ENCODE results near the gene EXOC3L2. TPM values are rescaled to one million over a fixed set of nuclear protein-coding genes. Genes with fewer than 3 reads are reported as not detected.

Gene EXOC3L2
- total and polyA plus RNA-seq, 4 donors = 0.50 to 13.9 (median 5.7) TPM

- H3K36me3 ChIP-seq (ENCODE audit: control insufficient read depth in 1 of 2, insufficient read depth in 2 of 2, low read length in 1 of 2) = no peaks in the 10 kb centered on the region
- H3K27ac ChIP-seq (ENCODE audit: low read depth in 1 of 2, low read length in 2 of 2) = no peak overlapping the region
- peak in 1 of 2 donors; percentile 64 for DNase-seq
- no peaks in the 10 kb centered on the region for H3K4me1 ChIP-seq (ENCODE audit: control insufficient read depth in 1 of 2, insufficient read depth in 2 of 2, low read length in 2 of 2)
- WGBS, 2 donors = 1% methylated on average over 33 to 57 of the region's 57 CpGs
- intact Hi-C loops (cut with DNase I) = loop anchor here in 1 of 2 donors (5.0 kb wide), 2 partner anchors 74 to 86 kb away; partner anchors contain the start of genes BLOC1S3 and TRAPPC6A
- H3K9me3 ChIP-seq (ENCODE audit: control insufficient read depth, low read length) = no peaks in the 10 kb centered on the region
- peak; percentile 5 for ATAC-seq (ENCODE audit: low FRiP score)
- no peaks in the 10 kb centered on the region for H3K27me3 ChIP-seq (ENCODE audit: control insufficient read depth in 1 of 2, insufficient read depth in 2 of 2, low read length in 1 of 2)
- H3K4me3 ChIP-seq (ENCODE audit: low read length in 2 of 2) = peak overlapping the region; percentile 83 to 97
These were observed 6.5 kb upstream of the EXOC3L2 start for GRCh38 chr19:45251452-45252354.

- intact Hi-C loops (cut with DNase I) = loop anchor here in 1 of 2 donors (5.0 kb wide), 2 partner anchors 74 to 86 kb away; partner anchors contain the start of genes BLOC1S3 and TRAPPC6A
- DNase-seq = peak; percentile 67 to 85
These were observed 5.7 kb upstream of the EXOC3L2 start, which contains the start of gene MARK4 for GRCh38 chr19:45250832-45251451. Gene MARK4 (plus strand): TSS chr19:45251271. CDS start chr19:45251589, 318 bp downstream.

DNA sequence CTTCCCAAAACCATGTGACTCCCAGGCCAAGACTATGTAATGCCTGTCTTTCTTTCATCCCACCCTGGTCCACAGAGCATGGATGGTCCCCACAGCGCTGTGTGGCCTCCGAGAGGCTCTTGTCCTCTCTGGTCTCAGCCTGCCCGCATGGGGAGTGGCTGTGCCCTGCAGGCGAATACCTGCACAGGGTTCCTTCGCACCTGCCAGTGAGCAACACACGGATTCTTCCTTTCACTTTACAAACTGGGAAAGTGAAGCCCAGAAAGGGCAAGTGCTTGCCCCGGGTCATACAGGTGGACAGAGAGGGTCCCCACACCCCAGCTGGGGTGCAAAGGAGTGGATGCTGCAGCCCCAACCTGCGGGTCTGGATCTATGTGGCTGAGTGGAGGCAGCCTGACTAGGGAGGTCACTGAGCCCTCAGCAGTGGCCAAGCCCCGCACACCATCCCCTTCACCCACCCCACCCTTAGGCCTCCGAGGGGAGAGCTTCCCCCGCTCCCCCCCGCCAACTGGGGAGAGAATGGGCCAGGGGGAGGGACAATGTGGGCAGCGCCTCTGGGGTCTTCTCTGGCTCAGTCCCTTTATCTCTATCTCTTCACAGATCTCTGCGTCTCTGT lies 5.1 kb upstream of the EXOC3L2 start:
- peak; percentile 47 for ATAC-seq (ENCODE audit: low FRiP score)
- intact Hi-C loops (cut with DNase I) = loop anchor here in 1 of 2 donors (5.0 kb wide), 2 partner anchors 73 to 87 kb away; partner anchors contain the start of genes BLOC1S3 and TRAPPC6A
- Histone ChIP-seq H3K9me3 (ENCODE audit: control insufficient read depth, low read length) (no peaks in the 10 kb centered on the region), H3K4me3 (ENCODE audit: low read length in 2 of 2) (peak overlapping the region; percentile 83 to 97), H3K27me3 (ENCODE audit: control insufficient read depth in 1 of 2, insufficient read depth in 2 of 2, low read length in 1 of 2) (no peaks in the 10 kb centered on the region), H3K27ac (ENCODE audit: low read depth in 1 of 2, low read length in 2 of 2) (no peak overlapping the region), H3K36me3 (ENCODE audit: control insufficient read depth in 1 of 2, insufficient read depth in 2 of 2, low read length in 1 of 2) (no peaks in the 10 kb centered on the region), H3K4me1 (ENCODE audit: control insufficient read depth in 1 of 2, insufficient read depth in 2 of 2, low read length in 2 of 2) (no peaks in the 10 kb centered on the region)
- DNase-seq = no peak
- WGBS, 2 donors = 34 to 42% methylated on average over 12 to 14 of the region's 14 CpGs

More at GRCh38 chr19:45250832-45251451, 5.7 kb upstream of the EXOC3L2 start, which contains the start of gene MARK4:
- Histone ChIP-seq H3K27me3 (ENCODE audit: control insufficient read depth in 1 of 2, insufficient read depth in 2 of 2, low read length in 1 of 2) (no peaks in the 10 kb centered on the region), H3K4me3 (ENCODE audit: low read length in 2 of 2) (peak within 1 kb of the TSS; percentile 83 to 97), H3K4me1 (ENCODE audit: control insufficient read depth in 1 of 2, insufficient read depth in 2 of 2, low read length in 2 of 2) (no peaks in the 10 kb centered on the region), H3K27ac (ENCODE audit: low read depth in 1 of 2, low read length in 2 of 2) (no peak within 1 kb of the TSS), H3K36me3 (ENCODE audit: control insufficient read depth in 1 of 2, insufficient read depth in 2 of 2, low read length in 1 of 2) (no peaks in the 10 kb centered on the region), H3K9me3 (ENCODE audit: control insufficient read depth, low read length) (no peaks in the 10 kb centered on the region)
- WGBS, 2 donors = 0 to 1% methylated on average over 39 to 58 of the region's 58 CpGs
- peak; percentile 67 for ATAC-seq (ENCODE audit: low FRiP score)

DNA sequence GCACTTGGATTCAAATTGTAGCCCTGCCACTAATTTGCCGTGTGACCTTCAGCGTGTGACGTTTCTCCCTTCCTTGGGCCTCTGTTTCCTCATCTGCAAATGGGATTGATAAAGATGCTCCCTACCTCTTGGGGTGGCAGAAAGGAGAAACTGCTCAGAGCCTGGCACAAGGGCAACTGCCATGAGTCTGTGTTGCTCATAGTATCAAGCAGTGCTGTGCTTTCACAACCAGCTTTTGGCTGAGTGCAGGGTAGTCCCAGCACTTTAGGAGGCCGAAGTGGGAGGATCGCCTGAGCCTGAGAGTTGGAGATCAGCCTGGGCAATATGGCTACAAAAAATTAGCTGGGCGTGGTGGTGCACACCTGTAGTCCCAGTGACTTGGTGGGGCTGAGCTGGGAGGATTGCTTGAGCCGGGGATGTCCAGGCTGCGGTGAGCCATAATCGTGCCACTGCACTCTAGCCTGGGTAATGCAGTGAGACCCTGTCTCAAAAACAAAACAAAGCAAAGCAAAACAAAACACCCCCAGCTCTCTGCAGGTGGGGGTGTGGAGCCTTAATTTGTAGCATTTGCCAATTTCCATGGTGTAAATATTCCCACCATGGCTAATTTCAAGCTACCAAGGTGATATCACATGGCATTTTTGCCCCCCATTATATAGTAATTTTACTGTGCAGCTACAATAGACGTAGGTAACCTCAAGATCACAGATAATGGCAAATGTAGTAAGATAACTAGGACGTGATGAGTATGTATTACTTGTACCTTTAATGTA lies 4.2 kb upstream of the EXOC3L2 start:
- Histone ChIP-seq H3K36me3 (ENCODE audit: control insufficient read depth in 1 of 2, insufficient read depth in 2 of 2, low read length in 1 of 2) (no peaks in the 10 kb centered on the region), H3K4me1 (ENCODE audit: control insufficient read depth in 1 of 2, insufficient read depth in 2 of 2, low read length in 2 of 2) (no peaks in the 10 kb centered on the region), H3K27ac (ENCODE audit: low read depth in 1 of 2, low read length in 2 of 2) (no peak overlapping the region), H3K4me3 (ENCODE audit: low read length in 2 of 2) (no peak overlapping the region), H3K9me3 (ENCODE audit: control insufficient read depth, low read length) (no peaks in the 10 kb centered on the region), H3K27me3 (ENCODE audit: control insufficient read depth in 1 of 2, insufficient read depth in 2 of 2, low read length in 1 of 2) (no peaks in the 10 kb centered on the region)
- ATAC-seq (ENCODE audit: low FRiP score) = no peak
- DNase-seq = no peak
- WGBS, 2 donors = 65 to 69% methylated on average over 11 of the region's 11 CpGs
- intact Hi-C loops (cut with DNase I) = loop anchor here in 1 of 2 donors (5.0 kb wide), 2 partner anchors 72 to 88 kb away; partner anchors contain the start of genes BLOC1S3 and TRAPPC6A

DNA sequence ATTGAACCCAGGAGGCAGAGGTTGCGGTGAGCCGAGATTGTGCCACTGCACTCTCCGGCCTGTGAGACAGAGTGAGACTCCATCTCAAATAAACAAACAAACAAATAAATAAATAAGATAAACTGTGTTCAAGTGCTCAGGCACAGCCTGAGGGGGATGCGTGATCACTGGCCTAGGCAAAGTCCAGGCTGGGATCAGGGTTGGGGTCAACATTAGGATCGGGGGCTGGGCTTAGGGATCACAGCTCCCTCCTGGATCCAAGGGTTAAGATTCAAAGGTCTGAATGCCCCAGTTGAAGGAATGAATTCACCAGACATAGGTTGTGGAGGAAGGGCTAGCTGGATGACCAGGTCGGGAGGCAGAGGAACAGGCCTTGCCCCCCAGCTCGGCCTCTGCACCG lies 1.9 kb upstream of the EXOC3L2 start:
- no peaks in the 10 kb centered on the region for H3K36me3 ChIP-seq (ENCODE audit: control insufficient read depth in 1 of 2, insufficient read depth in 2 of 2, low read length in 1 of 2)
- no peak overlapping the region for H3K27ac ChIP-seq (ENCODE audit: low read depth in 1 of 2, low read length in 2 of 2)
- no peak overlapping the region for H3K4me3 ChIP-seq (ENCODE audit: low read length in 2 of 2)
- no peaks in the 10 kb centered on the region for H3K9me3 ChIP-seq (ENCODE audit: control insufficient read depth, low read length)
- 95 to 97% methylated on average over 8 of the region's 8 CpGs for WGBS, 2 donors
- no peaks in the 10 kb centered on the region for H3K4me1 ChIP-seq (ENCODE audit: control insufficient read depth in 1 of 2, insufficient read depth in 2 of 2, low read length in 2 of 2)
- intact Hi-C loops (cut with DNase I) = no loop called here
- H3K27me3 ChIP-seq (ENCODE audit: control insufficient read depth in 1 of 2, insufficient read depth in 2 of 2, low read length in 1 of 2) = no peaks in the 10 kb centered on the region
- no peak for DNase-seq
- no peak for ATAC-seq (ENCODE audit: low FRiP score)

GRCh38 chr19:45245826-45246225 lies 619 bp upstream of the EXOC3L2 start:
- no peaks in the 10 kb centered on the region for H3K27me3 ChIP-seq (ENCODE audit: control insufficient read depth in 1 of 2, insufficient read depth in 2 of 2, low read length in 1 of 2)
- ATAC-seq (ENCODE audit: low FRiP score) (no peak), DNase-seq (no peak)
- WGBS, 2 donors = 53 to 62% methylated on average over 4 of the region's 4 CpGs
- no peak overlapping the region for H3K4me3 ChIP-seq (ENCODE audit: low read length in 2 of 2)
- H3K36me3 ChIP-seq (ENCODE audit: control insufficient read depth in 1 of 2, insufficient read depth in 2 of 2, low read length in 1 of 2) = no peaks in the 10 kb centered on the region
- no peaks in the 10 kb centered on the region for H3K9me3 ChIP-seq (ENCODE audit: control insufficient read depth, low read length)
- H3K27ac ChIP-seq (ENCODE audit: low read depth in 1 of 2, low read length in 2 of 2) = no peak overlapping the region
- no peaks in the 10 kb centered on the region for H3K4me1 ChIP-seq (ENCODE audit: control insufficient read depth in 1 of 2, insufficient read depth in 2 of 2, low read length in 2 of 2)
- intact Hi-C loops (cut with DNase I) = no loop called here

DNA sequence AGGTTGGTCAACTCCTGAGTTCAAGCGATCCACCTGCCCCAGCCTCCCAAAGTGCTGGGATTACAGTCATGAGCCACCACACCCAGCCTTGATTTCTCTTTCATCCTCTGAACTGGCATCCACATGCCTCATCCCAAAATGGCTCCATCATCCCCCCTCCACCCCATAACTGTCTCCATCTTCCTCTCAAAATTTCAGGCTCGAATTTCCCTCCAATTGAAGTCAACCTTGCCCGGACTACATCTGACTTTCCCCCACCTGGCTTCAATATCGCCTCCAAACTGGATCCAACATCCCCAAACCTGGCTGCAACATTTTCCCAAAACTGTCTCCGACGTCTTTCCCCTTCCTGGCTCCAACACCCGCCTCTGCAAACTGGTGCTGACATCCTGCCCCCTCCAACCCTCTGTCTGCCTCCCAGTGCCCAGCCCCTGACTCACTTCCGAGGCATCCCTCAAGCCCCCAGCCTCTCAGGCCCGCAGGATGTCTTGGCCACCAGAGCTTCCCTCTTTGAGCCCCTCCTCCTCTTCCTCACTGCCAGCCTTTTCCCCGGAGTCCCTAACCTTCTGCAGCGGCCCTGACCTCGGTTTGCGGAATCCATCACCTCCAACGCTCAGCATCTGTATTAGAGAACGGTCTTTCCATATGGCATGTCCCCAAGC lies 943 bp downstream of the EXOC3L2 start:
- no peak for DNase-seq
- no peak overlapping the region for H3K4me3 ChIP-seq (ENCODE audit: low read length in 2 of 2)

More for the DNA sequence above, 943 bp downstream of the EXOC3L2 start:
- ATAC-seq (ENCODE audit: low FRiP score) = no peak
- Histone ChIP-seq H3K4me1 (ENCODE audit: control insufficient read depth in 1 of 2, insufficient read depth in 2 of 2, low read length in 2 of 2) (no peaks in the 10 kb centered on the region), H3K27ac (ENCODE audit: low read depth in 1 of 2, low read length in 2 of 2) (no peak overlapping the region), H3K36me3 (ENCODE audit: control insufficient read depth in 1 of 2, insufficient read depth in 2 of 2, low read length in 1 of 2) (no peaks in the 10 kb centered on the region), H3K9me3 (ENCODE audit: control insufficient read depth, low read length) (no peaks in the 10 kb centered on the region), H3K27me3 (ENCODE audit: control insufficient read depth in 1 of 2, insufficient read depth in 2 of 2, low read length in 1 of 2) (no peaks in the 10 kb centered on the region)
- intact Hi-C loops (cut with DNase I) = no loop called here
- 55 to 57% methylated on average over 15 of the region's 15 CpGs for WGBS, 2 donors
